WTC11 (cell line): ENCODE data around the gene PLEK. TPM values are rescaled to one million over a fixed set of nuclear protein-coding genes. Genes with fewer than 3 reads are reported as not detected.
"Not testable (repeated sequence)": the region's sequence is repeated elsewhere in the genome, so short reads cannot be mapped to it uniquely, and the experiment has no call there.

Experiments used
- ATAC-seq: fragments of 200-7000 bp; cut with Tn5 transposase; 2 replicates; pipeline ENCODE4 v1.10.0; 2021; ENCODE audit warnings: mild to moderate bottlenecking, moderate library complexity
- CTCF ChIA-PET: fragments of 300-600 bp; sonication (Branson Sonifier 250); formaldehyde crosslinking; loops from one replicate; lab custom pipeline; 2021; ENCODE audit warnings: antibody characterized with exemption; lab: Charles Lee
- POLR2A ChIA-PET: fragments of 350-600 bp; sonication (Branson Sonifier 250); formaldehyde crosslinking; loops from one replicate; lab custom pipeline; 2021; ENCODE audit warnings: antibody characterized with exemption; lab: Charles Lee
- DNase-seq: peaks from one replicate; pipeline ENCODE4 v3.0.0; 2021; ENCODE audit warnings: low spot score
- H3K27ac Mint-ChIP-seq: 2 replicates; pipeline ENCODE4 v1.8.0; 2021; ENCODE audit warnings: mixed read lengths
- H3K27me3 Mint-ChIP-seq: 2 replicates; pipeline ENCODE4 v1.8.0; 2021; ENCODE audit warnings: low read depth, mild to moderate bottlenecking, moderate library complexity, mixed read lengths
- H3K36me3 Mint-ChIP-seq: 2 replicates; pipeline ENCODE4 v1.8.0; 2021; ENCODE audit warnings: mixed read lengths
- H3K4me1 Mint-ChIP-seq: 2 replicates; pipeline ENCODE4 v1.8.0; 2022; ENCODE audit warnings: mixed read lengths
- H3K4me3 Mint-ChIP-seq: 2 replicates; pipeline ENCODE4 v1.8.0; 2021; ENCODE audit warnings: mild to moderate bottlenecking, moderate library complexity, mixed read lengths
- H3K9me3 Mint-ChIP-seq: 2 replicates; pipeline ENCODE4 v1.8.0; 2021; ENCODE audit warnings: mixed read lengths
- ESRRA ChIP-seq: sonication (generic); formaldehyde crosslinking; IDR thresholded peaks from 2 replicates; pipeline ENCODE4 v1.8.1; 2022; ENCODE audit warnings: mild to moderate bottlenecking, missing genetic modification reagents, borderline replicate concordance
- FOXK1 ChIP-seq: sonication (generic); formaldehyde crosslinking; IDR thresholded peaks from 2 replicates; pipeline ENCODE4 v1.8.0; 2022; ENCODE audit warnings: mild to moderate bottlenecking, moderate library complexity, missing genetic modification reagents
- HMGA2 ChIP-seq: fragments of 250-450 bp; sonication (Bioruptor Pico); IDR thresholded peaks from 2 replicates; pipeline ENCODE4 v1.4.0; 2021; ENCODE audit warnings: mild to moderate bottlenecking, moderate library complexity
- JAZF1 ChIP-seq: fragments of 250-450 bp; sonication (Bioruptor Pico); IDR thresholded peaks from 2 replicates; pipeline ENCODE4 v1.9.0; 2021; ENCODE audit warnings: moderate library complexity, mild to moderate bottlenecking, inconsistent platforms
- NR1H2 ChIP-seq: sonication (generic); formaldehyde crosslinking; IDR thresholded peaks from 2 replicates; pipeline ENCODE4 v1.9.0; 2021; ENCODE audit warnings: mild to moderate bottlenecking, moderate library complexity, missing genetic modification reagents
- NR3C1 ChIP-seq: sonication (generic); formaldehyde crosslinking; conservative IDR thresholded peaks from 2 replicates; pipeline ENCODE4 v1.8.1; 2023; ENCODE audit warnings: low read depth, mild to moderate bottlenecking, missing genetic modification reagents
- OVOL2 ChIP-seq: fragments of 250-450 bp; sonication (Bioruptor Pico); IDR thresholded peaks from 2 replicates; pipeline ENCODE4 v1.9.0; 2021; ENCODE audit warnings: mild to moderate bottlenecking, borderline replicate concordance
- PRRX2 ChIP-seq: fragments of 250-450 bp; sonication (Bioruptor Pico); IDR thresholded peaks from 2 replicates; pipeline ENCODE4 v1.8.0; 2021; ENCODE audit warnings: mild to moderate bottlenecking
- RORB ChIP-seq: fragments of 250-450 bp; sonication (Bioruptor Pico); IDR thresholded peaks from 2 replicates; pipeline ENCODE4 v1.9.0; 2021; ENCODE audit warnings: mild to moderate bottlenecking
- SMAD3 ChIP-seq: sonication (generic); formaldehyde crosslinking; IDR thresholded peaks from 2 replicates; pipeline ENCODE4 v1.8.0; 2022; ENCODE audit warnings: missing genetic modification reagents, mild to moderate bottlenecking, borderline replicate concordance
- SP1 ChIP-seq: sonication (generic); formaldehyde crosslinking; conservative IDR thresholded peaks from 2 replicates; pipeline ENCODE4 v1.8.1; 2022; ENCODE audit warnings: missing genetic modification reagents
- ZNF263 ChIP-seq: sonication (generic); formaldehyde crosslinking; IDR thresholded peaks from 2 replicates; pipeline ENCODE4 v1.8.1; 2022; ENCODE audit warnings: low read depth, mild to moderate bottlenecking, moderate library complexity, missing genetic modification reagents
- ZNF317 ChIP-seq: sonication (generic); formaldehyde crosslinking; IDR thresholded peaks from 2 replicates; pipeline ENCODE4 v1.8.1; 2023; ENCODE audit warnings: low read depth, mild to moderate bottlenecking, moderate library complexity, missing genetic modification reagents, borderline replicate concordance
- total RNA-seq: library from RNA; stranded (reverse); gene quantifications from 3 replicates; pipeline ENCODE4 v1.2.3, GENCODE V29; 2021
- TF ChIP-seq, protein P1 (sequence below): sonication (generic); formaldehyde crosslinking; IDR thresholded peaks from 2 replicates; pipeline ENCODE4 v1.8.0; 2022; ENCODE audit warnings: mild to moderate bottlenecking, missing genetic modification reagents
- TF ChIP-seq, protein P2 (sequence below): sonication (generic); formaldehyde crosslinking; IDR thresholded peaks from 2 replicates; pipeline ENCODE4 v1.8.1; 2022; ENCODE audit warnings: mild to moderate bottlenecking, moderate library complexity, missing genetic modification reagents
- TF ChIP-seq, protein P3 (sequence below): sonication (generic); formaldehyde crosslinking; IDR thresholded peaks from 2 replicates; pipeline ENCODE4 v1.8.0; 2022; ENCODE audit warnings: mild to moderate bottlenecking, missing genetic modification reagents
- TF ChIP-seq, protein P4 (sequence below): sonication (generic); formaldehyde crosslinking; IDR thresholded peaks from 2 replicates; pipeline ENCODE4 v1.8.0; 2023; ENCODE audit warnings: mild to moderate bottlenecking, missing genetic modification reagents
- TF ChIP-seq, protein P5 (sequence below): sonication (generic); formaldehyde crosslinking; IDR thresholded peaks from 2 replicates; pipeline ENCODE4 v1.8.1; 2023; ENCODE audit warnings: mild to moderate bottlenecking, missing genetic modification reagents
- TF ChIP-seq, protein P6 (sequence below): sonication (generic); formaldehyde crosslinking; IDR thresholded peaks from 2 replicates; pipeline ENCODE4 v1.8.1; 2022; ENCODE audit warnings: mild to moderate bottlenecking, missing genetic modification reagents, moderate library complexity, borderline replicate concordance
- TF ChIP-seq, protein P7 (sequence below): sonication (generic); formaldehyde crosslinking; IDR thresholded peaks from 2 replicates; pipeline ENCODE4 v1.8.1; 2023; ENCODE audit warnings: mild to moderate bottlenecking, missing genetic modification reagents, borderline replicate concordance

Gene PLEK
- total RNA-seq, 1 experiment from 2014 or later: 0.26 TPM

DNA sequence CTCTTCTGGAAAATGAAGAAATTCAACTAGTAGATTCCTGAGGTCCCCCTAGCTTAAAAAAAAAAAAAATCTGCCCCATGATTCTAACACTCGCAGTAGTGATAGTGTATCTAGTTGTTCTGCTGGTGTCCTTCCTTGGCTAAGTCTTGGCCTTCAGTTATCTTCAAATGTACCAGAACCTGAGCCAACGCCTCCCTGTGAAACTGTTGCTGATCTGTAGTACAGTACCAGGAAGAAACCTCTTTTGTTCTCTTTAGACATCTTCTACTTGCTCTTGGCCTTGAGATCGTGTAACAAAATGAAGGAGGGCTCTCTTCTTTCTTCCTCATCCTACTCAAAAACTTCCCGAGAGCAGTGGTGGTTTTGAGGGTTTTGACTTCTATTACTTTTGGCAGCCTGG is 31.0 kb downstream of the PLEK start:
- Mint-ChIP-seq H3K9me3 (peaks cover 12% of the 10 kb centered on the region), H3K4me3 (no peak overlapping the region), H3K4me1 (no peaks in the 10 kb centered on the region), H3K27me3 (peaks cover 23% of the 10 kb centered on the region), H3K36me3 (no peaks in the 10 kb centered on the region), H3K27ac (no peak overlapping the region)
- ATAC-seq: no peak
- TF ChIP-seq, protein P1, sequence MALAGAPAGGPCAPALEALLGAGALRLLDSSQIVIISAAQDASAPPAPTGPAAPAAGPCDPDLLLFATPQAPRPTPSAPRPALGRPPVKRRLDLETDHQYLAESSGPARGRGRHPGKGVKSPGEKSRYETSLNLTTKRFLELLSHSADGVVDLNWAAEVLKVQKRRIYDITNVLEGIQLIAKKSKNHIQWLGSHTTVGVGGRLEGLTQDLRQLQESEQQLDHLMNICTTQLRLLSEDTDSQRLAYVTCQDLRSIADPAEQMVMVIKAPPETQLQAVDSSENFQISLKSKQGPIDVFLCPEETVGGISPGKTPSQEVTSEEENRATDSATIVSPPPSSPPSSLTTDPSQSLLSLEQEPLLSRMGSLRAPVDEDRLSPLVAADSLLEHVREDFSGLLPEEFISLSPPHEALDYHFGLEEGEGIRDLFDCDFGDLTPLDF (CRISPR knock-in tag): no peak
- TF ChIP-seq, protein P2, sequence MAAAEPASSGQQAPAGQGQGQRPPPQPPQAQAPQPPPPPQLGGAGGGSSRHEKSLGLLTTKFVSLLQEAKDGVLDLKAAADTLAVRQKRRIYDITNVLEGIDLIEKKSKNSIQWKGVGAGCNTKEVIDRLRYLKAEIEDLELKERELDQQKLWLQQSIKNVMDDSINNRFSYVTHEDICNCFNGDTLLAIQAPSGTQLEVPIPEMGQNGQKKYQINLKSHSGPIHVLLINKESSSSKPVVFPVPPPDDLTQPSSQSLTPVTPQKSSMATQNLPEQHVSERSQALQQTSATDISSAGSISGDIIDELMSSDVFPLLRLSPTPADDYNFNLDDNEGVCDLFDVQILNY (CRISPR knock-in tag): no peak
- TF ChIP-seq HMGA2 (CRISPR knock-in tag) (no peak), OVOL2 (CRISPR knock-in tag) (no peak), RORB (no peak), NR1H2 (CRISPR knock-in tag) (no peak), SP1 (CRISPR knock-in tag) (no peak), PRRX2 (CRISPR knock-in tag) (no peak), NR3C1 (CRISPR knock-in tag) (no peak), ZNF263 (no peak), ESRRA (CRISPR knock-in tag) (no peak), ZNF317 (CRISPR knock-in tag) (no peak), FOXK1 (CRISPR knock-in tag) (no peak), JAZF1 (no peak), SMAD3 (CRISPR knock-in tag) (no peak)
- TF ChIP-seq, protein P3, sequence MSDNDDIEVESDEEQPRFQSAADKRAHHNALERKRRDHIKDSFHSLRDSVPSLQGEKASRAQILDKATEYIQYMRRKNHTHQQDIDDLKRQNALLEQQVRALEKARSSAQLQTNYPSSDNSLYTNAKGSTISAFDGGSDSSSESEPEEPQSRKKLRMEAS (CRISPR knock-in tag): no peak
- TF ChIP-seq, protein P4, sequence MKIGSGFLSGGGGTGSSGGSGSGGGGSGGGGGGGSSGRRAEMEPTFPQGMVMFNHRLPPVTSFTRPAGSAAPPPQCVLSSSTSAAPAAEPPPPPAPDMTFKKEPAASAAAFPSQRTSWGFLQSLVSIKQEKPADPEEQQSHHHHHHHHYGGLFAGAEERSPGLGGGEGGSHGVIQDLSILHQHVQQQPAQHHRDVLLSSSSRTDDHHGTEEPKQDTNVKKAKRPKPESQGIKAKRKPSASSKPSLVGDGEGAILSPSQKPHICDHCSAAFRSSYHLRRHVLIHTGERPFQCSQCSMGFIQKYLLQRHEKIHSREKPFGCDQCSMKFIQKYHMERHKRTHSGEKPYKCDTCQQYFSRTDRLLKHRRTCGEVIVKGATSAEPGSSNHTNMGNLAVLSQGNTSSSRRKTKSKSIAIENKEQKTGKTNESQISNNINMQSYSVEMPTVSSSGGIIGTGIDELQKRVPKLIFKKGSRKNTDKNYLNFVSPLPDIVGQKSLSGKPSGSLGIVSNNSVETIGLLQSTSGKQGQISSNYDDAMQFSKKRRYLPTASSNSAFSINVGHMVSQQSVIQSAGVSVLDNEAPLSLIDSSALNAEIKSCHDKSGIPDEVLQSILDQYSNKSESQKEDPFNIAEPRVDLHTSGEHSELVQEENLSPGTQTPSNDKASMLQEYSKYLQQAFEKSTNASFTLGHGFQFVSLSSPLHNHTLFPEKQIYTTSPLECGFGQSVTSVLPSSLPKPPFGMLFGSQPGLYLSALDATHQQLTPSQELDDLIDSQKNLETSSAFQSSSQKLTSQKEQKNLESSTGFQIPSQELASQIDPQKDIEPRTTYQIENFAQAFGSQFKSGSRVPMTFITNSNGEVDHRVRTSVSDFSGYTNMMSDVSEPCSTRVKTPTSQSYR (CRISPR knock-in tag): no peak
- TF ChIP-seq, protein P5, sequence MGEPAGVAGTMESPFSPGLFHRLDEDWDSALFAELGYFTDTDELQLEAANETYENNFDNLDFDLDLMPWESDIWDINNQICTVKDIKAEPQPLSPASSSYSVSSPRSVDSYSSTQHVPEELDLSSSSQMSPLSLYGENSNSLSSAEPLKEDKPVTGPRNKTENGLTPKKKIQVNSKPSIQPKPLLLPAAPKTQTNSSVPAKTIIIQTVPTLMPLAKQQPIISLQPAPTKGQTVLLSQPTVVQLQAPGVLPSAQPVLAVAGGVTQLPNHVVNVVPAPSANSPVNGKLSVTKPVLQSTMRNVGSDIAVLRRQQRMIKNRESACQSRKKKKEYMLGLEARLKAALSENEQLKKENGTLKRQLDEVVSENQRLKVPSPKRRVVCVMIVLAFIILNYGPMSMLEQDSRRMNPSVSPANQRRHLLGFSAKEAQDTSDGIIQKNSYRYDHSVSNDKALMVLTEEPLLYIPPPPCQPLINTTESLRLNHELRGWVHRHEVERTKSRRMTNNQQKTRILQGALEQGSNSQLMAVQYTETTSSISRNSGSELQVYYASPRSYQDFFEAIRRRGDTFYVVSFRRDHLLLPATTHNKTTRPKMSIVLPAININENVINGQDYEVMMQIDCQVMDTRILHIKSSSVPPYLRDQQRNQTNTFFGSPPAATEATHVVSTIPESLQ (CRISPR knock-in tag): no peak
- TF ChIP-seq, protein P6, sequence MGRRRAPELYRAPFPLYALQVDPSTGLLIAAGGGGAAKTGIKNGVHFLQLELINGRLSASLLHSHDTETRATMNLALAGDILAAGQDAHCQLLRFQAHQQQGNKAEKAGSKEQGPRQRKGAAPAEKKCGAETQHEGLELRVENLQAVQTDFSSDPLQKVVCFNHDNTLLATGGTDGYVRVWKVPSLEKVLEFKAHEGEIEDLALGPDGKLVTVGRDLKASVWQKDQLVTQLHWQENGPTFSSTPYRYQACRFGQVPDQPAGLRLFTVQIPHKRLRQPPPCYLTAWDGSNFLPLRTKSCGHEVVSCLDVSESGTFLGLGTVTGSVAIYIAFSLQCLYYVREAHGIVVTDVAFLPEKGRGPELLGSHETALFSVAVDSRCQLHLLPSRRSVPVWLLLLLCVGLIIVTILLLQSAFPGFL: no peak
- TF ChIP-seq, protein P7, sequence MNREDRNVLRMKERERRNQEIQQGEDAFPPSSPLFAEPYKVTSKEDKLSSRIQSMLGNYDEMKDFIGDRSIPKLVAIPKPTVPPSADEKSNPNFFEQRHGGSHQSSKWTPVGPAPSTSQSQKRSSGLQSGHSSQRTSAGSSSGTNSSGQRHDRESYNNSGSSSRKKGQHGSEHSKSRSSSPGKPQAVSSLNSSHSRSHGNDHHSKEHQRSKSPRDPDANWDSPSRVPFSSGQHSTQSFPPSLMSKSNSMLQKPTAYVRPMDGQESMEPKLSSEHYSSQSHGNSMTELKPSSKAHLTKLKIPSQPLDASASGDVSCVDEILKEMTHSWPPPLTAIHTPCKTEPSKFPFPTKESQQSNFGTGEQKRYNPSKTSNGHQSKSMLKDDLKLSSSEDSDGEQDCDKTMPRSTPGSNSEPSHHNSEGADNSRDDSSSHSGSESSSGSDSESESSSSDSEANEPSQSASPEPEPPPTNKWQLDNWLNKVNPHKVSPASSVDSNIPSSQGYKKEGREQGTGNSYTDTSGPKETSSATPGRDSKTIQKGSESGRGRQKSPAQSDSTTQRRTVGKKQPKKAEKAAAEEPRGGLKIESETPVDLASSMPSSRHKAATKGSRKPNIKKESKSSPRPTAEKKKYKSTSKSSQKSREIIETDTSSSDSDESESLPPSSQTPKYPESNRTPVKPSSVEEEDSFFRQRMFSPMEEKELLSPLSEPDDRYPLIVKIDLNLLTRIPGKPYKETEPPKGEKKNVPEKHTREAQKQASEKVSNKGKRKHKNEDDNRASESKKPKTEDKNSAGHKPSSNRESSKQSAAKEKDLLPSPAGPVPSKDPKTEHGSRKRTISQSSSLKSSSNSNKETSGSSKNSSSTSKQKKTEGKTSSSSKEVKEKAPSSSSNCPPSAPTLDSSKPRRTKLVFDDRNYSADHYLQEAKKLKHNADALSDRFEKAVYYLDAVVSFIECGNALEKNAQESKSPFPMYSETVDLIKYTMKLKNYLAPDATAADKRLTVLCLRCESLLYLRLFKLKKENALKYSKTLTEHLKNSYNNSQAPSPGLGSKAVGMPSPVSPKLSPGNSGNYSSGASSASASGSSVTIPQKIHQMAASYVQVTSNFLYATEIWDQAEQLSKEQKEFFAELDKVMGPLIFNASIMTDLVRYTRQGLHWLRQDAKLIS: no peak
- CTCF ChIA-PET: no interaction called here
- no peak for DNase-seq
- POLR2A ChIA-PET: no interaction called here

DNA sequence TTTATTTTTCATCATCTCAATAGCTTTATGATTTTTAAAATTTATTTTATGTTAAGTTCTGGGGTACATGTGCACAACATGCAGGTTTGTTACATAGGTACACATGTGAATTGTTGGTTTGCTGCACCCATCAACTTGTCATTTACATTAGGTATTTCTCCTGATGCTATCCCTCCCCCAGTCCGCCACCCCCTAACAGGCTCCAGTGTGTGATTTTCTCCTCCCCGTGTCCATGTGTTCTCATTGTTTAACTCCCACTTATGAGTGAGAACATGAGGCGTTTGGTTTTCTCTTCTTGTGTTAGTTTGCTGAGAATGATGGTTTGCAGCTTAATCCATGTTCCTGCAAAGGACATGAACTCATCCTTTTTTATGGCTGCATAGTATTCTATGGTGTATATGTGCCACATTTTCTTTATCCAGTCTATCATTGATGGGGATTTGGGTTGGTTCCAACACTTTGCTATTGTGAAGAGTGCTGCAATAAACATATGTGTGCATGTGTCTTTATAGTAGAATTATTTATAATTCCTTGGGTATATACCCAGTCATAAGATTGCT is 32.7 kb downstream of the PLEK start:
- POLR2A ChIA-PET, CTCF ChIA-PET, H3K36me3 Mint-ChIP-seq, DNase-seq, ATAC-seq, H3K27ac Mint-ChIP-seq, H3K4me3 Mint-ChIP-seq, H3K4me1 Mint-ChIP-seq: not testable (repeated sequence)
- Mint-ChIP-seq H3K27me3 (peaks cover 23% of the 10 kb centered on the region), H3K9me3 (peaks cover 25% of the 10 kb centered on the region)
